Esophagus (tissue), 2 donors: ENCODE results near the gene TCP11. TPM values are rescaled to one million over a fixed set of nuclear protein-coding genes. Genes with fewer than 3 reads are reported as not detected.

ENCODE experiments used
- H3K27ac ChIP-seq, 2 donors: one replicate each; pipeline ENCODE4 v1.5.1; 2013; ENCODE audit warnings: low read depth in 2 of 2, mild to moderate bottlenecking in 2 of 2, inconsistent platforms in 1 of 2, low read length in 1 of 2, moderate library complexity in 1 of 2
- H3K27me3 ChIP-seq, 2 donors: one replicate each; pipeline ENCODE4 v1.6.1; 2013; ENCODE audit warnings: low read length in 2 of 2, control low read depth in 1 of 2, mild to moderate bottlenecking in 1 of 2; ENCODE audit not compliant: insufficient read depth in 2 of 2, control insufficient read depth in 1 of 2
- H3K36me3 ChIP-seq, 2 donors: one replicate each; pipeline ENCODE4 v1.6.1; 2013; ENCODE audit warnings: low read length in 1 of 2; ENCODE audit not compliant: control insufficient read depth in 2 of 2, insufficient read depth in 2 of 2
- H3K4me1 ChIP-seq, 2 donors: one replicate each; pipeline ENCODE4 v1.6.1; 2013; ENCODE audit warnings: low read length in 1 of 2; ENCODE audit not compliant: control insufficient read depth in 2 of 2, insufficient read depth in 2 of 2
- H3K4me3 ChIP-seq, 2 donors: one replicate each; pipeline ENCODE4 v1.5.1; 2013; ENCODE audit warnings: low read length in 2 of 2, mild to moderate bottlenecking in 2 of 2, low read depth in 1 of 2, moderate library complexity in 1 of 2
- H3K9me3 ChIP-seq, 2 donors: one replicate each; pipeline ENCODE4 v1.6.1; 2013; ENCODE audit warnings: mild to moderate bottlenecking in 2 of 2, low read depth in 1 of 2, low read length in 1 of 2, moderate library complexity in 1 of 2; ENCODE audit not compliant: control insufficient read depth in 2 of 2, insufficient read depth in 1 of 2
- WGBS, 2 donors: extraction: QIAGEN DNeasy Blood & Tissue Kit; methylation state at CpG; one replicate each; pipeline ENCODE4 v1.1.7; 2013; 5-methylcytosine and 5-hydroxymethylcytosine counted together
- polyA plus RNA-seq, 2 donors: library from polyadenylated mRNA; stranded (reverse); fragments of 200-250 nt; gene quantifications; one replicate each; pipeline ENCODE4 v1.2.3, GENCODE V29; 2013
- donor health status: healthy with polysubstance abuse.
- donor health status: Bipolar disorder and iron deficiency.

Gene TCP11
- polyA plus RNA-seq, 2 donors = 0.02 TPM; not detected in 1

DNA sequence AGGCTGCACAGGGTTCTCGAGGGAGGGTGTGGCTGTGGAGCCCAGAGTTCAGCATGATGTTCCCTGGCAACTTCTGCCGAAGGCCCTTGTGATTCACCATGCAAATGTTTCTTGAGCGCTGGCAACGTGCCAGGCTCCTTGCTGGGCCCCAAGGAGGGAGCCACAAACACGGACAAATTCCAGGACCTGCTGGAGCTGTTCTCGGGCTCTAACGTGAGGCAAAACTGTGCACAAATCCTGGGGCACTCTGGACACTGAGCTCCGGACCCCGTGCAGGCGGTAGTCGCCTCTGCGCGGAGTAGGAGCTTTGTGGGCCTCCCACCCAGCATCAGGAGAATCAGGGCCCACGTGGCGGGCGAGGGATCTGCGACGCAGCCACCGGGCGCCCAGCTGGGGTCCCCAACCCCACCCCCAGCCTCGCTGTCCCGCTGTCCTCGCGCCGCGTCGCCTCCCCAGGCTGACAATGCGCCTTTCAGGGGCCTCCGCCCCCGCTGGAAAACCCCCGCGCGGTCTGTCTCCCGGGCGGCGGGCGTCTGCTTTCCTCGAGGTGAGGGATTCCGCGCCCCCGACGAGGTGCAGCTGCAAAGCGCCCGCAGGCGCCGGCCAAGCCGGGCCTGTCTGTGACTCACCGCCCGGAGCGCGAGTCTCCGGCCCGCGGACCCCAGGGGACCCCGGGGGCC is 40.9 kb upstream of the TCP11 start:
- WGBS, 2 donors = 26 to 33% methylated on average over 52 to 55 of the region's 55 CpGs
- Histone ChIP-seq H3K9me3 (no peaks in the 10 kb centered on the region), H3K27ac (peak overlapping the region in 1 of 2 donors; percentile 7), H3K4me1 (peaks cover 0 to 10% of the 10 kb centered on the region in 2 donors), H3K36me3 (no peaks in the 10 kb centered on the region), H3K27me3 (no peaks in the 10 kb centered on the region), H3K4me3 (peak overlapping the region in 1 of 2 donors; percentile 4)

- Histone ChIP-seq H3K9me3 (no peaks in the 10 kb centered on the region), H3K36me3 (no peaks in the 10 kb centered on the region), H3K27ac (no peak overlapping the region), H3K4me3 (no peak overlapping the region), H3K27me3 (no peaks in the 10 kb centered on the region), H3K4me1 (peaks cover 0 to 10% of the 10 kb centered on the region in 2 donors)
- WGBS, 2 donors = 60 to 66% methylated on average over 5 of the region's 5 CpGs
Observed at GRCh38 chr6:35181308-35181932, 40.3 kb upstream of the TCP11 start.

GRCh38 chr6:35179901-35180535 is 38.9 kb upstream of the TCP11 start:
- WGBS, 2 donors = 60 to 63% methylated on average over 2 of the region's 2 CpGs
- no peaks in the 10 kb centered on the region for H3K36me3 ChIP-seq
- no peak overlapping the region for H3K4me3 ChIP-seq
- H3K4me1 ChIP-seq = peaks cover 0 to 9% of the 10 kb centered on the region in 2 donors
- no peaks in the 10 kb centered on the region for H3K27me3 ChIP-seq
- no peak overlapping the region for H3K27ac ChIP-seq
- H3K9me3 ChIP-seq = no peaks in the 10 kb centered on the region

GRCh38 chr6:35178932-35179832 is 38.0 kb upstream of the TCP11 start:
- no peak overlapping the region for H3K4me3 ChIP-seq
- no peak overlapping the region for H3K27ac ChIP-seq
- 76 to 87% methylated on average over 5 of the region's 5 CpGs for WGBS, 2 donors
- H3K27me3 ChIP-seq = no peaks in the 10 kb centered on the region
- H3K9me3 ChIP-seq = no peaks in the 10 kb centered on the region
- no peaks in the 10 kb centered on the region for H3K36me3 ChIP-seq
- peaks cover 0 to 9% of the 10 kb centered on the region in 2 donors for H3K4me1 ChIP-seq

- WGBS, 2 donors = 83 to 90% methylated on average over 2 of the region's 2 CpGs
Observed at GRCh38 chr6:35178012-35178411, 36.9 kb upstream of the TCP11 start.

GRCh38 chr6:35177596-35177995 is 36.5 kb upstream of the TCP11 start:
- Histone ChIP-seq H3K36me3 (no peaks in the 10 kb centered on the region), H3K4me3 (no peak overlapping the region), H3K27ac (no peak overlapping the region), H3K27me3 (no peaks in the 10 kb centered on the region), H3K9me3 (no peaks in the 10 kb centered on the region), H3K4me1 (peaks cover 0 to 9% of the 10 kb centered on the region in 2 donors)
- 88 to 89% methylated on average over 2 of the region's 2 CpGs for WGBS, 2 donors

More at GRCh38 chr6:35178012-35178411, 36.9 kb upstream of the TCP11 start:
- no peaks in the 10 kb centered on the region for H3K27me3 ChIP-seq
- H3K27ac ChIP-seq = no peak overlapping the region
- peaks cover 0 to 9% of the 10 kb centered on the region in 2 donors for H3K4me1 ChIP-seq
- H3K9me3 ChIP-seq = no peaks in the 10 kb centered on the region
- H3K36me3 ChIP-seq = no peaks in the 10 kb centered on the region
- no peak overlapping the region for H3K4me3 ChIP-seq

- Histone ChIP-seq H3K27me3 (no peaks in the 10 kb centered on the region), H3K9me3 (no peaks in the 10 kb centered on the region)
- 84 to 87% methylated on average over 3 of the region's 3 CpGs for WGBS, 2 donors
Observed at GRCh38 chr6:35177157-35177556, 36.0 kb upstream of the TCP11 start.

DNA sequence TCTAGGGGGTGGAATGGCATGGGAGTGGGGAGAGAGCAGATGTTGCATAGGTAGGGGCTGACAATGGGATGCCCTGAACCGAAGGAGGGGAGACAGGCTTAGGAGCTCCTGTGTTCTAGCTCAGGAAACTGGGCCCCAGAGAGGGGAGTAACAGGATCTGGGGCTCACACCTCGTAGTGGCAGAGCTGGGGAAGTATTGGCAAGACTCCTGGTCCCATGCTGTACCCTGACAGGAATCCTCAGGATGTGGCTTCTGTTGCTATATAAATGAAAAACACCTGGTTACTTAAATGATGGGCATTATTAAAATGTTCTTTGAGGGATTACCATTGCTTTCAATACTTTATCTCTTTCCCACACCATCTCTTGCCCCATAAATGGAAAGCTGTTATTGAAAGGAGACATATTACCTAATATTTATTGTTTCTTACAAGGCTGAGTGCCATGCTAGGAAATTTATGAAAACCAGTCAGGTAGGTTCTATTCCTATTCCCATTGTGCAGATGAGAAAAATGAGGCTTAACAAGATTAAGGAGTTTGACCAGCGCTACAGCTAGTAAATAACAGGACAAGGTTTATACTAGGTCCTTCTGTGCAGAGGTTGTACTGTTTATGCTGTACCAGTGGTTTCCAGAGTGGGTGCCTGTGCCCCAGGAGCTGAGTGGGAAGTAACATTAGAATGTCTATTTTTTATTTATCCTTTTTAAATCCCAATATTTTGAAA is 35.3 kb upstream of the TCP11 start:
- Histone ChIP-seq H3K4me3 (no peak overlapping the region), H3K36me3 (no peaks in the 10 kb centered on the region), H3K9me3 (no peaks in the 10 kb centered on the region), H3K27ac (no peak overlapping the region), H3K27me3 (no peaks in the 10 kb centered on the region), H3K4me1 (no peaks in the 10 kb centered on the region)
- 63 to 76% methylated on average over 3 of the region's 3 CpGs for WGBS, 2 donors

More at GRCh38 chr6:35177157-35177556, 36.0 kb upstream of the TCP11 start:
- Histone ChIP-seq H3K27ac (no peak overlapping the region), H3K4me3 (no peak overlapping the region), H3K36me3 (no peaks in the 10 kb centered on the region), H3K4me1 (peaks cover 0 to 6% of the 10 kb centered on the region in 2 donors)
